ENCODE results near the gene KIAA1614. TPM values are rescaled to one million over a fixed set of nuclear protein-coding genes. Genes with fewer than 3 reads are reported as not detected.

Gene KIAA1614
- total and polyA plus RNA-seq, 10 of the 15 experiments (the other 5 are each of a cell fraction or from before 2014, with no cell fraction given), result 0.03 to 1.0 (median 0.26) TPM; not detected in 1

DNA sequence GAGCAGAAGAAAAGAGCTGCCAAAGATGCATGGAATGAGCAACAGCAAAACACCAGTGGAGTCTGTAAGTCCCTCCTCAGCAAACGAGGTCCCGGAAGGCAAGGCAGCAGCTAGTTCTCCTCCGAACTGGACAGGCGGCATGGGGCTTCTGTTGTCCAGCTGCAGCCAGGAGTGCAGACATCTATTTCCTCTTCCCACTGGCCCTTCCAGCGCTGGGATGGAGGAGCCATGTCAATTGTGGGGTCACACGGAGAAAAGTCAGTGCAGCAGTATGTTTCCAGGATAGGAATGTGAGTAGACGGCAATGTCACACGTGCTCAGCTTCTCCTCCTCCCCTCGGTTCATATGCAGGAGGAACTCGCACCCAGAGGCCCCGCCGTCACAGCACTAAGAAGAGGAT lies 63.5 kb downstream of the KIAA1614 start (continued):
- TF ChIP-seq, protein P1, sequence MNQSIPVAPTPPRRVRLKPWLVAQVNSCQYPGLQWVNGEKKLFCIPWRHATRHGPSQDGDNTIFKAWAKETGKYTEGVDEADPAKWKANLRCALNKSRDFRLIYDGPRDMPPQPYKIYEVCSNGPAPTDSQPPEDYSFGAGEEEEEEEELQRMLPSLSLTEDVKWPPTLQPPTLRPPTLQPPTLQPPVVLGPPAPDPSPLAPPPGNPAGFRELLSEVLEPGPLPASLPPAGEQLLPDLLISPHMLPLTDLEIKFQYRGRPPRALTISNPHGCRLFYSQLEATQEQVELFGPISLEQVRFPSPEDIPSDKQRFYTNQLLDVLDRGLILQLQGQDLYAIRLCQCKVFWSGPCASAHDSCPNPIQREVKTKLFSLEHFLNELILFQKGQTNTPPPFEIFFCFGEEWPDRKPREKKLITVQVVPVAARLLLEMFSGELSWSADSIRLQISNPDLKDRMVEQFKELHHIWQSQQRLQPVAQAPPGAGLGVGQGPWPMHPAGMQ (IDR thresholded peaks at IDR 0.05; ENCODE audit: borderline replicate concordance), result no peak

DNA sequence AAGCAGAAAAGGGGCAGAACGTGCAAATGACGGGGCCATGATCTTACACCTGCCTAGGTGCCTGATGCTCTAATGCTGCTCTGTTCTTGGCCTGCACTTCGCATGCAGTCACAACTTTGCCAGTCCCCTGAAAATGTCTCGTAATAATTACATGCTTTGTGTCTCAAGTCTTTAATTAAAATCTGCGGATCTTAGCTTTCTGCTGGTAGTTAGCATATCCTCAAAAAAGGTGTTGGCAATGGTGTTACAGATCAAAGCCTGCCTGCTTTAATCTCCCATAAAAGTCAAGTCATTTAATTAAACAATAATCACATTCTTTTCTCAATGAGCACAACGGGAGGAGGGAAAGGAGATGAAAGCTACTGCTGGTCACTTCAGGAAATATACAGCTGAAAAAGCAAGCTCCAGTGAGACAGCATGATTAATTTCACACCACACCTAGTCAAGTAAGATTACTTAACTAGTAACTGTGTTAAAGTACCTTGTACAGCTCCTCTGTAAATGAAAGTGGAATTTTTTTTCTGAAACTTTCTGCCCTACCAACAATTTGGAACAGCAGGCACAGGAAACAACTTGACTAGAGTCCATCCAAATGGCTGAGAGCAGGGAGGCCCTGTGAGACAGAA lies 64.1 kb downstream of the KIAA1614 start:
- Histone ChIP-seq H3K27ac (ENCODE audit: control insufficient read depth, insufficient read depth) (no peak overlapping the region), H3K9ac (ENCODE audit: control insufficient read depth, insufficient read depth, low read length) (no peak overlapping the region), H4K20me1 (ENCODE audit: control insufficient read depth, insufficient read depth) (no peaks in the 10 kb centered on the region), H3K4me2 (ENCODE audit: control insufficient read depth, insufficient read depth) (no peak overlapping the region), H2AFZ (ENCODE audit: control insufficient read depth, low read depth, low read length) (no peak overlapping the region), H3K79me2 (ENCODE audit: control insufficient read depth, insufficient read depth, low read length) (no peaks in the 10 kb centered on the region), H3K27me3 (replicated peaks in 1 of 2; ENCODE audit: control insufficient read depth in 2 of 2, insufficient read depth in 2 of 2, low read length in 1 of 2) (no peaks in the 10 kb centered on the region), H3K4me1 (ENCODE audit: control insufficient read depth, insufficient read depth, low read length) (peaks cover 3% of the 10 kb centered on the region; the same call in 1 of the 2 replicates), H3K36me3 (ENCODE audit: control insufficient read depth in 2 of 2, insufficient read depth in 2 of 2, low read length in 1 of 2) (peaks cover 13 to 32% of the 10 kb centered on the region in 2 experiments; a peak in 3 of 4 replicates), H3K4me3 (no peak overlapping the region), H3K9me3 (replicated peaks; ENCODE audit: control insufficient read depth, insufficient read depth, low read length) (no peaks in the 10 kb centered on the region)
- ChIA-PET CTCF (interaction anchor here (0.7 to 3.6 kb wide), 5 partner anchors 10 to 461 kb away, joined by 3 to 16 read pairs (median 3); no protein-coding TSS in a partner anchor), POLR2A (no interaction called here), SMC1A (ENCODE audit: uncharacterized antibody, unreplicated experiment) (interaction anchor here (0.9 to 8.9 kb wide), 6 partner anchors 10 to 165 kb away, joined by 3 to 72 read pairs (median 8); no protein-coding TSS in a partner anchor), RAD21 (ENCODE audit: unreplicated experiment) (interaction anchor here (1.2 to 1.7 kb wide), 2 partner anchors 95 to 99 kb away, joined by 3 to 6 read pairs; no protein-coding TSS in a partner anchor)
- DNase-seq (ENCODE audit: low read depth, low spot score) (no peak), FAIRE-seq (no peak), ATAC-seq (no peak)
- intact Hi-C loops (cut with micrococcal nuclease; ENCODE audit: unreplicated experiment), result no loop called here
- in situ Hi-C loops (cut with MboI), result no loop called here
- BruUV-seq (replicated peaks), result no TSS peak
- WGBS (ENCODE audit: insufficient coverage, insufficient replicate concordance, low lambda C conversion rate, missing lambda C conversion rate), result 81% methylated on average over 6 of the region's 6 CpGs
- no peak for TF ChIP-seq NR2C2 (IDR thresholded peaks at IDR 0.05; ENCODE audit: borderline replicate concordance, control insufficient read depth, insufficient read length, low read depth)
- no peak for TF ChIP-seq ZNF207 (IDR thresholded peaks at IDR 0.05; ENCODE audit: borderline replicate concordance)
- TF ChIP-seq, protein P2, sequence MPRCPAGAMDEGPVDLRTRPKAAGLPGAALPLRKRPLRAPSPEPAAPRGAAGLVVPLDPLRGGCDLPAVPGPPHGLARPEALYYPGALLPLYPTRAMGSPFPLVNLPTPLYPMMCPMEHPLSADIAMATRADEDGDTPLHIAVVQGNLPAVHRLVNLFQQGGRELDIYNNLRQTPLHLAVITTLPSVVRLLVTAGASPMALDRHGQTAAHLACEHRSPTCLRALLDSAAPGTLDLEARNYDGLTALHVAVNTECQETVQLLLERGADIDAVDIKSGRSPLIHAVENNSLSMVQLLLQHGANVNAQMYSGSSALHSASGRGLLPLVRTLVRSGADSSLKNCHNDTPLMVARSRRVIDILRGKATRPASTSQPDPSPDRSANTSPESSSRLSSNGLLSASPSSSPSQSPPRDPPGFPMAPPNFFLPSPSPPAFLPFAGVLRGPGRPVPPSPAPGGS (IDR thresholded peaks at IDR 0.05; ENCODE audit: borderline replicate concordance, insufficient read depth, low read depth, low read length, poor library complexity, severe bottlenecking), result no peak
- TF ChIP-seq HDAC2 (IDR thresholded peaks at IDR 0.05), result no peak
- no peak for TF ChIP-seq CEBPB (IDR thresholded peaks at IDR 0.05; ENCODE audit: borderline replicate concordance in 1 of 2, low read depth in 2 of 2, low read length in 2 of 2)
- no peak for TF ChIP-seq CBFB (IDR thresholded peaks at IDR 0.05; ENCODE audit: low read depth)
- TF ChIP-seq, protein P3, sequence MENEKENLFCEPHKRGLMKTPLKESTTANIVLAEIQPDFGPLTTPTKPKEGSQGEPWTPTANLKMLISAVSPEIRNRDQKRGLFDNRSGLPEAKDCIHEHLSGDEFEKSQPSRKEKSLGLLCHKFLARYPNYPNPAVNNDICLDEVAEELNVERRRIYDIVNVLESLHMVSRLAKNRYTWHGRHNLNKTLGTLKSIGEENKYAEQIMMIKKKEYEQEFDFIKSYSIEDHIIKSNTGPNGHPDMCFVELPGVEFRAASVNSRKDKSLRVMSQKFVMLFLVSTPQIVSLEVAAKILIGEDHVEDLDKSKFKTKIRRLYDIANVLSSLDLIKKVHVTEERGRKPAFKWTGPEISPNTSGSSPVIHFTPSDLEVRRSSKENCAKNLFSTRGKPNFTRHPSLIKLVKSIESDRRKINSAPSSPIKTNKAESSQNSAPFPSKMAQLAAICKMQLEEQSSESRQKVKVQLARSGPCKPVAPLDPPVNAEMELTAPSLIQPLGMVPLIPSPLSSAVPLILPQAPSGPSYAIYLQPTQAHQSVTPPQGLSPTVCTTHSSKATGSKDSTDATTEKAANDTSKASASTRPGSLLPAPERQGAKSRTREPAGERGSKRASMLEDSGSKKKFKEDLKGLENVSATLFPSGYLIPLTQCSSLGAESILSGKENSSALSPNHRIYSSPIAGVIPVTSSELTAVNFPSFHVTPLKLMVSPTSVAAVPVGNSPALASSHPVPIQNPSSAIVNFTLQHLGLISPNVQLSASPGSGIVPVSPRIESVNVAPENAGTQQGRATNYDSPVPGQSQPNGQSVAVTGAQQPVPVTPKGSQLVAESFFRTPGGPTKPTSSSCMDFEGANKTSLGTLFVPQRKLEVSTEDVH (IDR thresholded peaks at IDR 0.05; ENCODE audit: low read depth, partially characterized antibody), result no peak
- no peak for TF ChIP-seq ZNF622 (IDR thresholded peaks at IDR 0.05)
- TF ChIP-seq NR2C1 (IDR thresholded peaks at IDR 0.05), result no peak

All from GM12878 (cell line).